Measurements from ENCODE around the gene NOS1AP. TPM values are rescaled to one million over a fixed set of nuclear protein-coding genes. Genes with fewer than 3 reads are reported as not detected.

NOS1AP gene
- total and polyA plus RNA-seq, 2 experiments from 2014 or later = 5.8 to 6.6 TPM

DNA sequence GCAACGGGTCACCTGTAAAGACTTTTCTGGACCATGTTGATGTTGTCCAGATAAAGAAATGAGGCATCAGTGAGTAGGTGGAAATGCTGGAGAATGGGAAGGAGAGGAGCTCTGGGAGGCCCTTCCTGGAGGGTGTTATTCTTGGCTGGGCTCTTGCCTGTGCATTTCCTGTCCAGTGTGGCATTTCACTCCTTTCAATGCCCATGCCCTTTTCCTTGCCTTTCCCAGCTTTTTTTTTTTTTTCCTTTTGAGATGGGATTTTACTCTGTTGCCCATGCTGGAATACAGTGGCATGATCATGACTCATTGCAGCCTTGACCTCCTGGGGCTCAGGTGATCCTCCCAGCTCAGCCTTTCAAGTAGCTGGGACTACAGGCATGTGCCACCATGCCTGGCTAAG, 11.8 kb downstream of the NOS1AP start:
- ATAC-seq (no peak), DNase-seq (ENCODE audit: low spot score) (no peak)
- no peak overlapping the region for H3K4me2 ChIP-seq
- H3K27me3 ChIP-seq (ENCODE audit: insufficient read depth) = no peaks in the 10 kb centered on the region
- no peaks in the 10 kb centered on the region for H3K9me2 ChIP-seq (ENCODE audit: insufficient read depth)
- H3K4me1 Mint-ChIP-seq = peaks cover 40% of the 10 kb centered on the region
- H3K27ac ChIP-seq (ENCODE audit: low read depth) = no peak overlapping the region
- no peak overlapping the region for H3K4me3 Mint-ChIP-seq
- peaks cover 9% of the 10 kb centered on the region; the same call in 1 of the 2 replicates for H3K4me1 ChIP-seq (ENCODE audit: insufficient read depth)
- peaks cover 5% of the 10 kb centered on the region for H3K27me3 Mint-ChIP-seq (ENCODE audit: insufficient read depth, low read depth, poor library complexity)
- TF ChIP-seq, protein P1, sequence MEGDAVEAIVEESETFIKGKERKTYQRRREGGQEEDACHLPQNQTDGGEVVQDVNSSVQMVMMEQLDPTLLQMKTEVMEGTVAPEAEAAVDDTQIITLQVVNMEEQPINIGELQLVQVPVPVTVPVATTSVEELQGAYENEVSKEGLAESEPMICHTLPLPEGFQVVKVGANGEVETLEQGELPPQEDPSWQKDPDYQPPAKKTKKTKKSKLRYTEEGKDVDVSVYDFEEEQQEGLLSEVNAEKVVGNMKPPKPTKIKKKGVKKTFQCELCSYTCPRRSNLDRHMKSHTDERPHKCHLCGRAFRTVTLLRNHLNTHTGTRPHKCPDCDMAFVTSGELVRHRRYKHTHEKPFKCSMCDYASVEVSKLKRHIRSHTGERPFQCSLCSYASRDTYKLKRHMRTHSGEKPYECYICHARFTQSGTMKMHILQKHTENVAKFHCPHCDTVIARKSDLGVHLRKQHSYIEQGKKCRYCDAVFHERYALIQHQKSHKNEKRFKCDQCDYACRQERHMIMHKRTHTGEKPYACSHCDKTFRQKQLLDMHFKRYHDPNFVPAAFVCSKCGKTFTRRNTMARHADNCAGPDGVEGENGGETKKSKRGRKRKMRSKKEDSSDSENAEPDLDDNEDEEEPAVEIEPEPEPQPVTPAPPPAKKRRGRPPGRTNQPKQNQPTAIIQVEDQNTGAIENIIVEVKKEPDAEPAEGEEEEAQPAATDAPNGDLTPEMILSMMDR (conservative IDR thresholded peaks at IDR 0.05; ENCODE audit: low read depth in 2 of 2) = no peak
- TF ChIP-seq, protein P2, sequence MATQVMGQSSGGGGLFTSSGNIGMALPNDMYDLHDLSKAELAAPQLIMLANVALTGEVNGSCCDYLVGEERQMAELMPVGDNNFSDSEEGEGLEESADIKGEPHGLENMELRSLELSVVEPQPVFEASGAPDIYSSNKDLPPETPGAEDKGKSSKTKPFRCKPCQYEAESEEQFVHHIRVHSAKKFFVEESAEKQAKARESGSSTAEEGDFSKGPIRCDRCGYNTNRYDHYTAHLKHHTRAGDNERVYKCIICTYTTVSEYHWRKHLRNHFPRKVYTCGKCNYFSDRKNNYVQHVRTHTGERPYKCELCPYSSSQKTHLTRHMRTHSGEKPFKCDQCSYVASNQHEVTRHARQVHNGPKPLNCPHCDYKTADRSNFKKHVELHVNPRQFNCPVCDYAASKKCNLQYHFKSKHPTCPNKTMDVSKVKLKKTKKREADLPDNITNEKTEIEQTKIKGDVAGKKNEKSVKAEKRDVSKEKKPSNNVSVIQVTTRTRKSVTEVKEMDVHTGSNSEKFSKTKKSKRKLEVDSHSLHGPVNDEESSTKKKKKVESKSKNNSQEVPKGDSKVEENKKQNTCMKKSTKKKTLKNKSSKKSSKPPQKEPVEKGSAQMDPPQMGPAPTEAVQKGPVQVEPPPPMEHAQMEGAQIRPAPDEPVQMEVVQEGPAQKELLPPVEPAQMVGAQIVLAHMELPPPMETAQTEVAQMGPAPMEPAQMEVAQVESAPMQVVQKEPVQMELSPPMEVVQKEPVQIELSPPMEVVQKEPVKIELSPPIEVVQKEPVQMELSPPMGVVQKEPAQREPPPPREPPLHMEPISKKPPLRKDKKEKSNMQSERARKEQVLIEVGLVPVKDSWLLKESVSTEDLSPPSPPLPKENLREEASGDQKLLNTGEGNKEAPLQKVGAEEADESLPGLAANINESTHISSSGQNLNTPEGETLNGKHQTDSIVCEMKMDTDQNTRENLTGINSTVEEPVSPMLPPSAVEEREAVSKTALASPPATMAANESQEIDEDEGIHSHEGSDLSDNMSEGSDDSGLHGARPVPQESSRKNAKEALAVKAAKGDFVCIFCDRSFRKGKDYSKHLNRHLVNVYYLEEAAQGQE (IDR thresholded peaks at IDR 0.05; ENCODE audit: unreplicated experiment) = no peak
- no peak for TF ChIP-seq ZNF114 (CRISPR knock-in tag; IDR thresholded peaks at IDR 0.05)
- no peak for TF ChIP-seq ZNF331 (CRISPR knock-in tag; IDR thresholded peaks at IDR 0.05; ENCODE audit: low read depth)
- TF ChIP-seq, protein P3, sequence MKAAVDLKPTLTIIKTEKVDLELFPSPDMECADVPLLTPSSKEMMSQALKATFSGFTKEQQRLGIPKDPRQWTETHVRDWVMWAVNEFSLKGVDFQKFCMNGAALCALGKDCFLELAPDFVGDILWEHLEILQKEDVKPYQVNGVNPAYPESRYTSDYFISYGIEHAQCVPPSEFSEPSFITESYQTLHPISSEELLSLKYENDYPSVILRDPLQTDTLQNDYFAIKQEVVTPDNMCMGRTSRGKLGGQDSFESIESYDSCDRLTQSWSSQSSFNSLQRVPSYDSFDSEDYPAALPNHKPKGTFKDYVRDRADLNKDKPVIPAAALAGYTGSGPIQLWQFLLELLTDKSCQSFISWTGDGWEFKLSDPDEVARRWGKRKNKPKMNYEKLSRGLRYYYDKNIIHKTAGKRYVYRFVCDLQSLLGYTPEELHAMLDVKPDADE (IDR thresholded peaks at IDR 0.05) = no peak
- no peak for TF ChIP-seq EZH2phosphoT487 (IDR thresholded peaks at IDR 0.05; ENCODE audit: unreplicated experiment)
- no peak for TF ChIP-seq EZH2 (IDR thresholded peaks at IDR 0.05; ENCODE audit: low read depth, unreplicated experiment)
- TF ChIP-seq NANOG (IDR thresholded peaks at IDR 0.05; ENCODE audit: borderline replicate concordance) = no peak
- no peak for TF ChIP-seq POLR2AphosphoS5 (IDR thresholded peaks at IDR 0.05; ENCODE audit: low read depth)
- TF ChIP-seq, protein P4, sequence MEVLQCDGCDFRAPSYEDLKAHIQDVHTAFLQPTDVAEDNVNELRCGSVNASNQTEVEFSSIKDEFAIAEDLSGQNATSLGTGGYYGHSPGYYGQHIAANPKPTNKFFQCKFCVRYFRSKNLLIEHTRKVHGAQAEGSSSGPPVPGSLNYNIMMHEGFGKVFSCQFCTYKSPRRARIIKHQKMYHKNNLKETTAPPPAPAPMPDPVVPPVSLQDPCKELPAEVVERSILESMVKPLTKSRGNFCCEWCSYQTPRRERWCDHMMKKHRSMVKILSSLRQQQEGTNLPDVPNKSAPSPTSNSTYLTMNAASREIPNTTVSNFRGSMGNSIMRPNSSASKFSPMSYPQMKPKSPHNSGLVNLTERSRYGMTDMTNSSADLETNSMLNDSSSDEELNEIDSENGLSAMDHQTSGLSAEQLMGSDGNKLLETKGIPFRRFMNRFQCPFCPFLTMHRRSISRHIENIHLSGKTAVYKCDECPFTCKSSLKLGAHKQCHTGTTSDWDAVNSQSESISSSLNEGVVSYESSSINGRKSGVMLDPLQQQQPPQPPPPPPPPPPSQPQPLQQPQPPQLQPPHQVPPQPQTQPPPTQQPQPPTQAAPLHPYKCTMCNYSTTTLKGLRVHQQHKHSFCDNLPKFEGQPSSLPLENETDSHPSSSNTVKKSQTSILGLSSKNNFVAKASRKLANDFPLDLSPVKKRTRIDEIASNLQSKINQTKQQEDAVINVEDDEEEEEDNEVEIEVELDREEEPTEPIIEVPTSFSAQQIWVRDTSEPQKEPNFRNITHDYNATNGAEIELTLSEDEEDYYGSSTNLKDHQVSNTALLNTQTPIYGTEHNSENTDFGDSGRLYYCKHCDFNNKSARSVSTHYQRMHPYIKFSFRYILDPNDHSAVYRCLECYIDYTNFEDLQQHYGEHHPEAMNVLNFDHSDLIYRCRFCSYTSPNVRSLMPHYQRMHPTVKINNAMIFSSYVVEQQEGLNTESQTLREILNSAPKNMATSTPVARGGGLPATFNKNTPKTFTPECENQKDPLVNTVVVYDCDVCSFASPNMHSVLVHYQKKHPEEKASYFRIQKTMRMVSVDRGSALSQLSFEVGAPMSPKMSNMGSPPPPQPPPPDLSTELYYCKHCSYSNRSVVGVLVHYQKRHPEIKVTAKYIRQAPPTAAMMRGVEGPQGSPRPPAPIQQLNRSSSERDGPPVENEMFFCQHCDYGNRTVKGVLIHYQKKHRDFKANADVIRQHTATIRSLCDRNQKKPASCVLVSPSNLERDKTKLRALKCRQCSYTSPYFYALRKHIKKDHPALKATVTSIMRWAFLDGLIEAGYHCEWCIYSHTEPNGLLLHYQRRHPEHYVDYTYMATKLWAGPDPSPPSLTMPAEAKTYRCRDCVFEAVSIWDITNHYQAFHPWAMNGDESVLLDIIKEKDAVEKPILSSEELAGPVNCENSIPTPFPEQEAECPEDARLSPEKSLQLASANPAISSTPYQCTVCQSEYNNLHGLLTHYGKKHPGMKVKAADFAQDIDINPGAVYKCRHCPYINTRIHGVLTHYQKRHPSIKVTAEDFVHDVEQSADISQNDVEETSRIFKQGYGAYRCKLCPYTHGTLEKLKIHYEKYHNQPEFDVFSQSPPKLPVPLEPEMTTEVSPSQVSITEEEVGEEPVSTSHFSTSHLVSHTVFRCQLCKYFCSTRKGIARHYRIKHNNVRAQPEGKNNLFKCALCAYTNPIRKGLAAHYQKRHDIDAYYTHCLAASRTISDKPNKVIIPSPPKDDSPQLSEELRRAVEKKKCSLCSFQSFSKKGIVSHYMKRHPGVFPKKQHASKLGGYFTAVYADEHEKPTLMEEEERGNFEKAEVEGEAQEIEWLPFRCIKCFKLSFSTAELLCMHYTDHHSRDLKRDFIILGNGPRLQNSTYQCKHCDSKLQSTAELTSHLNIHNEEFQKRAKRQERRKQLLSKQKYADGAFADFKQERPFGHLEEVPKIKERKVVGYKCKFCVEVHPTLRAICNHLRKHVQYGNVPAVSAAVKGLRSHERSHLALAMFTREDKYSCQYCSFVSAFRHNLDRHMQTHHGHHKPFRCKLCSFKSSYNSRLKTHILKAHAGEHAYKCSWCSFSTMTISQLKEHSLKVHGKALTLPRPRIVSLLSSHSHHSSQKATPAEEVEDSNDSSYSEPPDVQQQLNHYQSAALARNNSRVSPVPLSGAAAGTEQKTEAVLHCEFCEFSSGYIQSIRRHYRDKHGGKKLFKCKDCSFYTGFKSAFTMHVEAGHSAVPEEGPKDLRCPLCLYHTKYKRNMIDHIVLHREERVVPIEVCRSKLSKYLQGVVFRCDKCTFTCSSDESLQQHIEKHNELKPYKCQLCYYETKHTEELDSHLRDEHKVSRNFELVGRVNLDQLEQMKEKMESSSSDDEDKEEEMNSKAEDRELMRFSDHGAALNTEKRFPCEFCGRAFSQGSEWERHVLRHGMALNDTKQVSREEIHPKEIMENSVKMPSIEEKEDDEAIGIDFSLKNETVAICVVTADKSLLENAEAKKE (CRISPR knock-in tag; IDR thresholded peaks at IDR 0.05) = no peak
- no peak for TF ChIP-seq CREB1 (CRISPR knock-in tag; IDR thresholded peaks at IDR 0.05; ENCODE audit: low read depth)
- TF ChIP-seq JUNB (IDR thresholded peaks at IDR 0.05; ENCODE audit: unreplicated experiment) = no peak
- TF ChIP-seq STAT1 (IDR thresholded peaks at IDR 0.05; ENCODE audit: unreplicated experiment) = no peak
- H3K36me3 Mint-ChIP-seq (ENCODE audit: low read depth) = peaks cover 19% of the 10 kb centered on the region
- H2AFZ ChIP-seq = no peak overlapping the region
- H3K36me3 ChIP-seq (ENCODE audit: insufficient read depth) = no peaks in the 10 kb centered on the region
- H3K27ac Mint-ChIP-seq = no peak overlapping the region
- H4K20me1 ChIP-seq (replicated peaks; ENCODE audit: insufficient read depth) = peaks cover 19% of the 10 kb centered on the region; the same call in 1 of the 2 replicates
- H3K4me3 ChIP-seq = no peak overlapping the region
- peaks cover 4% of the 10 kb centered on the region; the same call in 2 of the 3 replicates for H3K9me3 Mint-ChIP-seq
- H3K79me2 ChIP-seq (replicated peaks; ENCODE audit: insufficient read depth) = peaks cover 72% of the 10 kb centered on the region
- H3F3A ChIP-seq (replicated peaks; ENCODE audit: low read depth) = no peaks in the 10 kb centered on the region
